GM23338 (cell line): Measurements from ENCODE around the gene IGF2BP3. TPM values are rescaled to one million over a fixed set of nuclear protein-coding genes. Genes with fewer than 3 reads are reported as not detected.

Experiments used
- ATAC-seq: fragments of 200-7000 bp; cut with Tn5 transposase; 3 replicates; pipeline ENCODE4 v1.9.1; 2020
- DNase-seq: peaks from one replicate; pipeline ENCODE4 v3.0.0-alpha.2; 2015; ENCODE audit warnings: low spot score
- H2AFZ ChIP-seq: fragments of 200-600 bp; sonication (generic); 2 replicates; pipeline ENCODE4 v1.8.0; 2016; ENCODE audit warnings: antibody characterized with exemption, mild to moderate bottlenecking, moderate library complexity
- H3F3A ChIP-seq: fragments of 200-600 bp; sonication (generic); replicated peaks from 2 replicates; pipeline ENCODE4 v1.8.0; 2017; ENCODE audit warnings: antibody characterized with exemption, mixed run types, low read depth
- H3K27ac ChIP-seq: fragments of 200-600 bp; sonication (generic); 2 replicates; pipeline ENCODE4 v1.6.1; 2016; ENCODE audit warnings: low read depth
- H3K27me3 ChIP-seq: fragments of 200-600 bp; sonication (generic); 2 replicates; pipeline ENCODE4 v1.8.0; 2016; ENCODE audit warnings: mild to moderate bottlenecking, mixed run types, moderate library complexity; ENCODE audit not compliant: insufficient read depth
- H3K36me3 ChIP-seq: fragments of 200-600 bp; sonication (generic); 2 replicates; pipeline ENCODE4 v1.8.0; 2016; ENCODE audit warnings: mild to moderate bottlenecking; ENCODE audit not compliant: insufficient read depth
- H3K4me1 ChIP-seq: fragments of 200-600 bp; sonication (generic); 2 replicates; pipeline ENCODE4 v1.8.0; 2016; ENCODE audit warnings: mild to moderate bottlenecking, moderate library complexity; ENCODE audit not compliant: insufficient read depth
- H3K4me2 ChIP-seq: fragments of 200-600 bp; sonication (generic); 2 replicates; pipeline ENCODE4 v1.7.1; 2017; ENCODE audit warnings: mixed run types
- H3K4me3 ChIP-seq: fragments of 200-600 bp; sonication (generic); 2 replicates; pipeline ENCODE4 v1.6.1; 2016; ENCODE audit warnings: mixed run types
- H3K79me2 ChIP-seq: fragments of 200-600 bp; sonication (generic); replicated peaks from 2 replicates; pipeline ENCODE4 v1.8.0; 2017; ENCODE audit warnings: mild to moderate bottlenecking; ENCODE audit not compliant: insufficient read depth
- H3K9me2 ChIP-seq: fragments of 200-600 bp; sonication (generic); 2 replicates; pipeline ENCODE4 v1.8.0; 2017; ENCODE audit not compliant: insufficient read depth
- H4K20me1 ChIP-seq: fragments of 200-600 bp; sonication (generic); replicated peaks from 2 replicates; pipeline ENCODE4 v1.8.0; 2017; ENCODE audit warnings: mild to moderate bottlenecking; ENCODE audit not compliant: insufficient read depth
- H3K27ac Mint-ChIP-seq: 2 replicates; pipeline ENCODE4 v1.8.0; 2020; ENCODE audit warnings: inconsistent platforms, mild to moderate bottlenecking, moderate library complexity, mixed read lengths
- H3K27me3 Mint-ChIP-seq: 3 replicates; pipeline ENCODE4 v1.8.0; 2022; ENCODE audit warnings: low read depth, mild to moderate bottlenecking, moderate library complexity, mixed read lengths, inconsistent platforms; ENCODE audit not compliant: insufficient read depth, poor library complexity
- H3K36me3 Mint-ChIP-seq: 3 replicates; pipeline ENCODE4 v1.8.0; 2021; ENCODE audit warnings: low read depth, mild to moderate bottlenecking, inconsistent platforms, moderate library complexity, mixed read lengths
- H3K4me1 Mint-ChIP-seq: 3 replicates; pipeline ENCODE4 v1.8.0; 2020; ENCODE audit warnings: mild to moderate bottlenecking, inconsistent platforms, mixed read lengths
- H3K4me3 Mint-ChIP-seq: 3 replicates; pipeline ENCODE4 v1.8.0; 2021; ENCODE audit warnings: moderate library complexity, mild to moderate bottlenecking, inconsistent platforms, mixed read lengths
- H3K9me3 Mint-ChIP-seq: 3 replicates; pipeline ENCODE4 v1.8.0; 2020; ENCODE audit warnings: moderate library complexity, mild to moderate bottlenecking, inconsistent platforms, mixed read lengths
- CTCF ChIP-seq, 2 experiments: fragments of 200-600 bp in 1 of 2; sonication (generic) in 1 of 2; conservative IDR thresholded peaks; 2 replicates each; pipeline versions ENCODE4 v1.5.1 to v1.6.1; 2016 to 2017; ENCODE audit warnings: antibody characterized with exemption in 2 of 2, low read depth in 2 of 2, mild to moderate bottlenecking in 2 of 2, moderate library complexity in 1 of 2
- ETS1 ChIP-seq: IDR thresholded peaks from 2 replicates; pipeline ENCODE4 v1.6.1; 2016; ENCODE audit warnings: antibody characterized with exemption
- NANOG ChIP-seq: IDR thresholded peaks from 2 replicates; pipeline ENCODE4 v1.6.1; 2016; ENCODE audit warnings: antibody characterized with exemption, borderline replicate concordance
- ZNF462 ChIP-seq: fragments of 250-450 bp; sonication (Bioruptor Pico); IDR thresholded peaks from 2 replicates; pipeline ENCODE4 v1.5.0; 2020; ENCODE audit warnings: mild to moderate bottlenecking, moderate library complexity
- polyA plus RNA-seq: library from polyadenylated mRNA; unstranded; fragments of >200 nt; fragmentation: Nextera tagmentation; extraction: Ambion mirVana; gene quantifications from 2 replicates; pipeline ENCODE4 v1.2.1, GENCODE V29; 2016
- total RNA-seq: library from RNA; depleted of rRNA; stranded (reverse); fragments of >200 nt; shearing (Covaris generic); gene quantifications from 2 replicates; pipeline ENCODE4 v1.2.3, GENCODE V29; 2014

Gene IGF2BP3
- total and polyA plus RNA-seq, 2 experiments from 2014 or later: 52.0 to 183 TPM

GRCh38 chr7:23277359-23277989 lies 192.8 kb downstream of the IGF2BP3 start:
- H2AFZ ChIP-seq: no peak overlapping the region
- Mint-ChIP-seq H3K36me3 (no peaks in the 10 kb centered on the region), H3K9me3 (no peaks in the 10 kb centered on the region), H3K4me3 (no peak overlapping the region), H3K27ac (no peak overlapping the region), H3K4me1 (peaks cover 4% of the 10 kb centered on the region), H3K27me3 (peaks cover 2% of the 10 kb centered on the region)
- no peaks in the 10 kb centered on the region for H3K4me1 ChIP-seq
- no peak overlapping the region for H3K4me2 ChIP-seq
- H3K27ac ChIP-seq: no peak overlapping the region
- peak; percentile 80 to 89 for TF ChIP-seq CTCF (conservative IDR thresholded peaks at IDR 0.05; ENCODE audit: low read depth in 2 of 2)
- TF ChIP-seq NANOG: no peak
- no peak for TF ChIP-seq ZNF462 (CRISPR knock-in tag)
- no peak for TF ChIP-seq ETS1
- 0 out of 2 replicates have a peak, but pooled peaks cover 6% of the 10 kb centered on the region for H3F3A ChIP-seq
- no peaks in the 10 kb centered on the region for H3K79me2 ChIP-seq
- ATAC-seq: peak; percentile 60
- H3K4me3 ChIP-seq: no peak overlapping the region
- H3K27me3 ChIP-seq: no peaks in the 10 kb centered on the region
- no peaks in the 10 kb centered on the region for H3K9me2 ChIP-seq
- DNase-seq: peak; percentile 90
- no peaks in the 10 kb centered on the region for H4K20me1 ChIP-seq
- H3K36me3 ChIP-seq: no peaks in the 10 kb centered on the region
